Tongue (tissue), 2 donors: ENCODE data around the gene USP22. TPM values are rescaled to one million over a fixed set of nuclear protein-coding genes. Genes with fewer than 3 reads are reported as not detected.

Experiments
- DNase-seq: peaks from one replicate; pipeline ENCODE4 v3.0.0-alpha.2; 2015
- total RNA-seq: library from RNA; depleted of rRNA; stranded (reverse); fragments of >200 nt; gene quantifications from one replicate; pipeline ENCODE4 v1.2.3, GENCODE V29; 2014

Gene USP22
- total RNA-seq, 1 donor from 2014 or later, result 218 TPM

GRCh38 chr17:20999841-21000532 lies 42.8 kb downstream of the USP22 start:
- no peak for DNase-seq

- DNase-seq, result no peak
Measured at GRCh38 chr17:20999044-20999573, 43.7 kb downstream of the USP22 start.

- DNase-seq, result no peak
Measured at GRCh38 chr17:20998571-20999043, 44.2 kb downstream of the USP22 start.

GRCh38 chr17:20997711-20998570 lies 44.9 kb downstream of the USP22 start:
- no peak for DNase-seq

GRCh38 chr17:20996724-20997615 lies 45.8 kb downstream of the USP22 start:
- DNase-seq, result no peak

- DNase-seq, result no peak
Measured at GRCh38 chr17:20995873-20996723, 46.7 kb downstream of the USP22 start.

- DNase-seq, result no peak
Measured at GRCh38 chr17:20995164-20995872, 47.5 kb downstream of the USP22 start.

- no peak for DNase-seq
Measured at GRCh38 chr17:20994779-20995149, 48.0 kb downstream of the USP22 start.

- no peak for DNase-seq
Measured at GRCh38 chr17:20993863-20994778, 48.7 kb downstream of the USP22 start.

- peak; percentile 92 for DNase-seq
Measured at GRCh38 chr17:20992987-20993862, 49.6 kb downstream of the USP22 start.

- no peak for DNase-seq
Measured at GRCh38 chr17:20992416-20992815, 50.4 kb downstream of the USP22 start.

- DNase-seq, result no peak
Measured at GRCh38 chr17:20991276-20992037, 51.4 kb downstream of the USP22 start.

- DNase-seq, result no peak
Measured at GRCh38 chr17:20989991-20990855, 52.6 kb downstream of the USP22 start.

GRCh38 chr17:20989481-20989880 lies 53.3 kb downstream of the USP22 start:
- no peak for DNase-seq

- DNase-seq, result no peak
Measured at GRCh38 chr17:20988896-20989295, 53.9 kb downstream of the USP22 start.

GRCh38 chr17:20988001-20988636 lies 54.7 kb downstream of the USP22 start:
- no peak for DNase-seq
